HCT116 (cell line): ENCODE data around the gene PGLYRP4. TPM values are rescaled to one million over a fixed set of nuclear protein-coding genes. Genes with fewer than 3 reads are reported as not detected.

ENCODE experiments used
- ATAC-seq: fragments of 200-7000 bp; cut with Tn5 transposase; 2 replicates; pipeline ENCODE4 v1.9.1; 2020; ENCODE audit warnings: mild to moderate bottlenecking, moderate library complexity
- BruUV-seq: library from RNA; stranded (reverse); fragments of 400-500 nt; replicated peaks from 2 replicates; lab custom pipeline; 2021; lab: Mats Ljungman, UMichigan
- CTCF ChIA-PET: fragments of 300-600 bp; sonication (Branson Sonifier 250); formaldehyde crosslinking; loops from one replicate; lab custom pipeline; 2021; ENCODE audit warnings: antibody characterized with exemption; lab: Charles Lee
- POLR2A ChIA-PET: fragments of 300-600, 350-600 bp; sonication (Branson Sonifier 250); formaldehyde crosslinking; loops from one replicate; lab custom pipeline; 2021; ENCODE audit warnings: antibody characterized with exemption; lab: Charles Lee
- RAD21 ChIA-PET, 2 experiments: fragments of 300-600 bp; sonication (Branson Sonifier 250); formaldehyde crosslinking; loops; one replicate each; lab custom pipeline; 2023; ENCODE audit warnings: low total read pairs in 2 of 2; ENCODE audit not compliant: uncharacterized antibody in 2 of 2, unreplicated experiment in 2 of 2, low non-redundant PET in 1 of 2; lab: Charles Lee
- DNase-seq: peaks from one replicate; pipeline ENCODE4 v3.0.0-alpha.2; 2010; ENCODE audit warnings: low read depth, low spot score
- H2AFZ ChIP-seq: fragments of 200-600 bp; shearing (Covaris generic), sonication (generic); 2 replicates; pipeline ENCODE4 v1.6.1; 2017; ENCODE audit warnings: low read depth, mixed run types, mixed read lengths, antibody characterized with exemption, low read length; ENCODE audit not compliant: poor library complexity, severe bottlenecking
- H3K27ac ChIP-seq: 2 replicates; pipeline ENCODE4 v1.5.1; 2012; ENCODE audit warnings: low read depth, low read length
- H3K27me3 ChIP-seq: fragments of 200-600 bp; sonication (generic); 2 replicates; pipeline ENCODE4 v1.6.1; 2016; ENCODE audit warnings: mixed run types, low read length, mixed read lengths; ENCODE audit not compliant: insufficient read depth
- H3K36me3 ChIP-seq, 2 experiments: fragments of 200-500 bp in 1 of 2; fragments of 200-600 bp in 1 of 2; sonication (Bioruptor generic) in 1 of 2; sonication (generic) in 1 of 2; 2 replicates each; pipeline versions ENCODE4 v1.5.1 to v1.6.1; 2014 to 2016; ENCODE audit warnings: low read length in 2 of 2, inconsistent platforms in 1 of 2, mixed read lengths in 1 of 2, mixed run types in 1 of 2; ENCODE audit not compliant: insufficient read depth in 2 of 2, control insufficient read depth in 1 of 2
- H3K4me1 ChIP-seq, 2 experiments: fragments of 200-600 bp in 1 of 2; sonication (generic) in 1 of 2; 2 replicates each; pipeline versions ENCODE4 v1.5.1 to v1.6.1; 2012 to 2017; ENCODE audit warnings: low read length in 2 of 2, inconsistent platforms in 1 of 2, mild to moderate bottlenecking in 1 of 2, mixed read lengths in 1 of 2, mixed run types in 1 of 2, moderate library complexity in 1 of 2; ENCODE audit not compliant: insufficient read depth in 2 of 2, control insufficient read depth in 1 of 2
- H3K4me2 ChIP-seq: fragments of 200-600 bp; sonication (generic); 2 replicates; pipeline ENCODE4 v1.6.1; 2017; ENCODE audit warnings: mixed run types, low read length, mixed read lengths
- H3K4me3 ChIP-seq, 2 experiments: fragments of 200-600 bp in 1 of 2; sonication (generic) in 1 of 2; replicated peaks in 1 of 2; 2 replicates each; pipeline ENCODE4 v1.5.1; 2011 to 2016; ENCODE audit warnings: low read length in 2 of 2, control low read depth in 1 of 2, low read depth in 1 of 2, mild to moderate bottlenecking in 1 of 2, mixed read lengths in 1 of 2, mixed run types in 1 of 2
- H3K79me2 ChIP-seq: fragments of 200-600 bp; sonication (generic); 2 replicates; pipeline ENCODE4 v1.6.1; 2017; ENCODE audit warnings: mild to moderate bottlenecking, mixed run types, low read length, moderate library complexity, mixed read lengths; ENCODE audit not compliant: insufficient read depth
- H3K9ac ChIP-seq: fragments of 200-600 bp; sonication (generic); 2 replicates; pipeline ENCODE4 v1.6.1; 2016; ENCODE audit warnings: low read length, mixed read lengths
- H3K9me2 ChIP-seq: fragments of 200-600 bp; sonication (generic), shearing (Covaris generic); 2 replicates; pipeline ENCODE4 v1.6.1; 2017; ENCODE audit warnings: mixed run types, mild to moderate bottlenecking, moderate library complexity; ENCODE audit not compliant: insufficient read depth
- H3K9me3 ChIP-seq, 2 experiments: fragments of 200-500 bp in 1 of 2; fragments of 200-600 bp in 1 of 2; sonication (Bioruptor generic) in 1 of 2; sonication (generic) in 1 of 2; 2 replicates each; pipeline ENCODE4 v1.6.1; 2014 to 2017; ENCODE audit warnings: low read length in 2 of 2, mixed read lengths in 2 of 2, inconsistent platforms in 1 of 2, low read depth in 1 of 2, mild to moderate bottlenecking in 1 of 2, mixed run types in 1 of 2, moderate library complexity in 1 of 2; ENCODE audit not compliant: control insufficient read depth in 1 of 2, insufficient read depth in 1 of 2
- H4K20me1 ChIP-seq: fragments of 200-600 bp; sonication (generic), shearing (Covaris generic); 2 replicates; pipeline ENCODE4 v1.6.1; 2017; ENCODE audit warnings: mixed run types, mild to moderate bottlenecking, moderate library complexity; ENCODE audit not compliant: insufficient read depth
- ATF3 ChIP-seq: IDR thresholded peaks from 2 replicates; pipeline ENCODE4 v1.6.1; 2012
- CTCF ChIP-seq, 3 experiments: fragments of 200-600 bp in 1 of 3; sonication (generic) in 1 of 3; IDR thresholded peaks in 2 of 3; conservative IDR thresholded peaks in 1 of 3; 2 replicates each; pipeline ENCODE4 v1.5.1; 2012 to 2017; ENCODE audit warnings: low read depth in 2 of 3, low read length in 2 of 3, antibody characterized with exemption in 1 of 3, borderline replicate concordance in 1 of 3, control low read depth in 1 of 3, mild to moderate bottlenecking in 1 of 3, mixed read lengths in 1 of 3, mixed run types in 1 of 3, moderate library complexity in 1 of 3; ENCODE audit not compliant: insufficient read depth in 1 of 3
- RAD21 ChIP-seq: IDR thresholded peaks from 2 replicates; pipeline ENCODE4 v1.6.1; 2012; ENCODE audit warnings: low read depth, mild to moderate bottlenecking
- REST ChIP-seq: IDR thresholded peaks from 2 replicates; pipeline ENCODE4 v1.6.1; 2012; ENCODE audit warnings: low read depth
- ZBTB33 ChIP-seq: IDR thresholded peaks from 2 replicates; pipeline ENCODE4 v1.6.1; 2011; ENCODE audit warnings: mild to moderate bottlenecking, low read length, moderate library complexity; ENCODE audit not compliant: insufficient replicate concordance; ENCODE audit errors: extremely low read depth
- ZFX ChIP-seq: fragments of 450-650 bp; IDR thresholded peaks from 2 replicates; pipeline ENCODE4 v1.6.1; 2017
- intact Hi-C: fragments of 100-400 bp; cut with micrococcal nuclease; formaldehyde crosslinking; loops from 2 replicates; pipeline ENCODE4 v1.10.0; 2022
- total RNA-seq: library from RNA; stranded (reverse); gene quantifications from one replicate; pipeline ENCODE4 v1.2.1, GENCODE V29; 2021; ENCODE audit not compliant: unreplicated experiment

The PGLYRP4 gene
- total RNA-seq, 1 experiment from 2014 or later = not detected

- DNase-seq (peak; percentile 8), ATAC-seq (peak; percentile 69)
- peak overlapping the region; percentile 33 for H2AFZ ChIP-seq
- no peaks in the 10 kb centered on the region for H3K36me3 ChIP-seq
- no peaks in the 10 kb centered on the region for H3K79me2 ChIP-seq
- H3K9me2 ChIP-seq = no peaks in the 10 kb centered on the region
- no peak overlapping the region for H3K27ac ChIP-seq
- TF ChIP-seq CTCF (IDR thresholded peaks at IDR 0.05 in 2 of 3, conservative IDR thresholded peaks at IDR 0.05 in 1 of 3; ENCODE audit: borderline replicate concordance in 1 of 3, insufficient read depth in 1 of 3, low read depth in 2 of 3, low read length in 2 of 3) (peak; percentile 58 to 70 (median 60)), ATF3 (no peak), ZFX (no peak), ZBTB33 (no peak), REST (no peak), RAD21 (peak; percentile 58)
- H3K4me1 ChIP-seq = no peaks in the 10 kb centered on the region; a peak in 1 of 4 replicates
- no TSS peak for BruUV-seq
- intact Hi-C loops = loop anchor here (2.0 to 5.0 kb wide), 5 partner anchors 51 to 919 kb away; partner anchors contain the start of genes HAX1, S100A1 and S100A13
- no peak overlapping the region for H3K9ac ChIP-seq
- H3K4me2 ChIP-seq = no peak overlapping the region
- RAD21 ChIA-PET = interaction anchor here (2.0 to 3.9 kb wide), 2 partner anchors 141 to 142 kb away, joined by 7 to 21 read pairs; no protein-coding TSS in a partner anchor
- no peaks in the 10 kb centered on the region for H3K9me3 ChIP-seq
- H4K20me1 ChIP-seq = no peaks in the 10 kb centered on the region
- CTCF ChIA-PET = interaction anchor here (0.8 to 6.7 kb wide), 17 partner anchors 10 to 981 kb away, joined by 3 to 133 read pairs (median 4); partner anchors contain the start of genes CHTOP and PGLYRP3
- no peak overlapping the region for H3K4me3 ChIP-seq
- POLR2A ChIA-PET = no interaction called here
- H3K27me3 ChIP-seq = peaks cover 22% of the 10 kb centered on the region
These were observed 4.7 kb upstream of the PGLYRP4 start for GRCh38 chr1:153353226-153353947.
